Renal cortex interstitium (tissue), 11 donors: ENCODE results near the gene BEST2. TPM values are rescaled to one million over a fixed set of nuclear protein-coding genes. Genes with fewer than 3 reads are reported as not detected.
A peak's percentile ranks its signal among the peaks of the same experiment; 100 is the strongest.

Source experiments
- DNase-seq, 11 donors: peaks; one replicate each; pipeline ENCODE4 v3.0.0-alpha.2; 2013; ENCODE audit warnings: low read depth in 9 of 11, low spot score in 4 of 11; ENCODE audit errors: extremely low read depth in 1 of 11
- polyA plus RNA-seq, 3 donors: library from polyadenylated mRNA; unstranded; fragments of 120-200 nt; gene quantifications; one replicate each; pipeline ENCODE4 v1.2.1, GENCODE V29; 2013; ENCODE audit not compliant: insufficient read length in 3 of 3

BEST2 gene
- polyA plus RNA-seq, 3 donors: 0.08 to 0.13 (median 0.09) TPM

DNA sequence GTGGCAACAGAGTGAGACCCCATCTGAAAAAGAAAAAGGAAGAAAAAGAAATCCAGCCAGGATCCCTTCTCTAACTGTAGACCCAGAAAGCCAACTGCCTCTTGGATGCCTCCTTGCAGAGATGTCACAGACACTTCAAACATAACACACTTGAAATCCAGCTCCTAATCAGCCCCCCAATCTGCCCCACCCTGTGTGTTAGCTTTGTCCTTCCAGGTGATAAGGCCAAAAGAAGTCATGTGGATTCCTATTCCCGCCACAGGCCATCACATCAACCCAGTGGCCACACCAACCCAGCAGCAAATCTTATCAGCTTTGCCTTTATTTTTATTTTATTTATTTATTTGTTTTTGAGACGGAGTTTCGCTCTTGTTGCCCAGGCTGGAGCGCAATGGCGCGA lies 8.1 kb downstream of the BEST2 start:
- no peak for DNase-seq

DNA sequence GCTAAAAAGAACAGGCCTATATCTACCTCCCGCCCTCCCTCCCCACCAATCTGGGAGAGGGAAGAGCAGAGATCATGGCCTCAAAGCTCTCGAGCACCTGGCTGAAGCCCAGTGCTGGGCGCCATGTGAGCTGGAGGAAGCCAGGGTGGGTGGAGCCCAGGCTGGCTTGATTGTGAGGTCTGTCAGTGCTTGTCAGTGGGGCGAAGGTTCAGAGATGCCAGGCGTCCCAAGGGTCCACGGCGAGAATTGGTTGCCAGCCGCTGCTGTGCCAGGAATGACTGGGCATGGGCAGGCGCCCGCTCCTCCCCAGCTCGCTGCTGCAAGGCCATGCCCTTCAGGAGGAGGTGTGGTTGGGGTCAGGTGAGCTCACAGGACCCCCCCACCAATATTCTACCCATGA lies 11.5 kb downstream of the BEST2 start:
- no peak for DNase-seq

DNA sequence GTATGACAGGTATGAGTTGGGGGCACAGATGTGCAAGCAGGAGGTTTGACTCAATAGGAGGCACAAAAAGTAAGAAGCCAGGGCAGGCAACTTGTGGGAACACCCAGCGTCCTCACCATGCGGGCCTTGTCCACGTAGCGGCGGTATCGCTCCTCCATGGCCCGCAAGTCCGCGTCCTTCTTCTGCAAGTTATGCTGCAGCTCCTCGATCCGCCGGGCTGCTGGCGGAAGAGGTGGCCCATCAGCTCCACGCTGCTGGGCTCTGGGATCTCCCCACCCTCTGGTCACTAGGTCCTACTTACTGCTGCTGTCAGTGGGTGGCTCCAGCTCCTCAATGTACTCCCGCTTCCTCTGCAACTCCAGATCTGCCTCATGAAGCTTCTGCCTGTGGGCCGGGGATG lies 13.1 kb downstream of the BEST2 start:
- DNase-seq: no peak

DNA sequence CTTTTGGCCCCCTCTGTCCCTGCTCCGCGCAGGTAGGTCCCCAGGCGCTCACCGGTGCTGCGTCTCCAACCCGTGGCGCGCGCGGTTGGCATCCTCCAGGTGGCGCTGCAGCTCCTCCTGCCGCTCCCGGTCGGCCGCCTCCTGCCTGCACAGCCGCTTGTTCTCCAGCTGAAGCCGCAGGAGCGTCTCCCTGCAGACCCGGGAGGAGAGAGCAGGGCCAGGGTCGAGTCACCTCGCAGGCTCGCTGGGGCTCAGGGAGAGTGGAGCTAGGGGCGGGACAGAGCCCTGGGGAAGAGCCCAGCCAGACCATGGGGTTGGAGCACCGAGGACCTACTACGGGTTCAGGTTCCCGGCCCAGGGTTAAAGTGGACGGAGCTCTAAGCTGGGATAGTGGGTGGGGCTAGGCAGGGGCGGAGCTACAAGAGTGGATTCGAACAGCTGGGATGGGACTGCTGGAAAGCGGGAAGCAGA lies 14.5 kb downstream of the BEST2 start:
- peak in 2 of 11 donors; percentile 72 to 79 for DNase-seq

DNA sequence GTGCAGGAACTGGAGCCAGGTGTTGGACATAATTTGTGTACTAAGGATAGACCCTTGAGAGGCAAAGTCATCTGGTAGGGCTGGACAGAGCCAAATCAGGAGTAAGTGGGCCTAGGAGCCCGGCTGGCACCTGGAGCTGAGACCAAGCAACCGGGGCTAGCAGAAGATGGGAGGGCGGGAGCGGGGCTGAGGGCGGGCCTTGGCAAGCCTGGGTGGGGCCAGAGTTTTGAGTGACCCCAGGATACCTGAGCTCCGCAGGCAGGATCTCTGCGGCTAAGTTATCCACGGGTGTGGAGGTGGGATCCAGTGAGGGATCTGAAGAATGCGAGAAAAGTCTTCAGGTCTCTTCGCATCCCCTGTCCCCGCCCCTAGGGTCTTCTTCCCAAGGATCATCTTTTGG lies 15.6 kb downstream of the BEST2 start:
- DNase-seq: no peak

DNA sequence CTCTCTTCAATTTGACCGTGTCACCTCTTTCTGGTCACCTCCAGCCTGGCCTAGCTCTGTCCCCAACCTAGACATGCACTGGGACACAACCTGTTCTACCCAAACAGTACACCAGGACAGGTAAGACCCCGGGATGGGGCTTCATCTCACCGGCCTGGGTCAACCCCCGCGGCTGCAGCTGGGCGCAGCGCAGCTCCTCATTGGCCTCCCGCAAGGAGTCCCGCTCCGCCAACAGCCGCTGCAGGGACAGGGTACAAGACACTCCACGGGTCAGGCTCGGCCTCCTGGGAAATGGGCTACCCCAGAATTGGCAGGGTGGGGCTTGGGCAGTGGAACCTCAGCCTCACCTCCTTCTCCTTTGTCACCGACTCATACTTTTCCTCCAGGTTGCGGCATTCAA lies 16.1 kb downstream of the BEST2 start:
- DNase-seq: no peak

DNA sequence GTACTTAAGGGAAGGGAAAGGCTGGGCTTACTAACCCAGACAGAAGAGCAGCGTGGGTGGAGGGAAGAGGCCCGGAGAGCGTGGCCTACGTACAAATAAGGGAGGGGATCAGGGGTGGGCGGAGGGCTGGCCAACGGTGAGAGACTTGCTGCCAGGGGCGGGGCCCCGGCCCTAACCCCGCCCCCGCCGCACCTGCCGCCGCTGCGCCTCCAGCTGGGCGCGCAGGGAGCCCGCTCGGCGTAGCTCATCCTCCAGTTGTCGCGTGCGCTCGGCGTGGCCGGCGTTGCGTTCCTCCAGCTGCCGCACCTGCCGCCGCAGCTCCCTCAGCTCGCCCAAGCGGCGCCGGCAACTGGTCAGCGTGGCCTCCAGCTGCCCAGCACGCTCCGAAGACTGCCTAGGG lies 18.1 kb downstream of the BEST2 start:
- no peak for DNase-seq

DNA sequence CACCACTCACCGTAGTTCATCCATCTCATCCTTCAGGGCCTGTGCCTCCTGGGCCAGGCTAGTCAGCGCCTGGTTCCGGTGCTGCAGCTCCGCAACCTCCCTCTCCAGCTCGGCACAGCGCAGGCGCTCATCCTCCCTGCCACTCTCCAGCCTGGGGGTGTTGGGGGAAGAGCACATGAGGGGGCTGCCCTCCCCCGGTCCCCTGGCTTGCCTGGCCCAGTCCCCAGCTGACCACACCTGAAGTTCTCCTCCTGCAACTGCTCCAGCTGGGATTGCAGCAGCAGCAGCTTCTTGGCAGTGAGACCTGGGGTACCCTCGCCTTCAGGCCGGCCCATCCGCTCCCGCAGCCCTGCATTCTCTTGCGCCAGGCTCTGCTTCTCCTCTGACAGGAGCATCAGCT lies 19.3 kb downstream of the BEST2 start:
- DNase-seq: no peak

DNA sequence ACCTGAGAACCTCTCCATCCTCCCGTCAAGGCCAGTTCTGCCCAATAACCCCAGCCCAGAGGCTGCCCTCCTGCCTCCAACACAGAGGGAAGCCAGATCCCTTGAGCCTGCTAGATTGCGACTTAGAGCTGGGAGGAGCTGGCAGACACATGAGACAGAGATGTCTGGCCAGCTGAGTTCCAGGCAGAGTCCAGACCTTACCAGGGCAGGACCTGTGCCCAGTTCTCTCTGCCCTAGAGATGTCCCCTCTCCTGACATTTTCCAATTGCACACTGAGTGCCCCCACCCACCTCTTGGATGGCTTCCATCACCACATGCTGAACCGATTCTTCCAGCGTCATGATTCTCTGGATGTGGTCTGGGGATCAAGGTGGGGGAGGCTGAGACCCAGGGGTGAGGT lies 20.7 kb downstream of the BEST2 start:
- DNase-seq: no peak

DNA sequence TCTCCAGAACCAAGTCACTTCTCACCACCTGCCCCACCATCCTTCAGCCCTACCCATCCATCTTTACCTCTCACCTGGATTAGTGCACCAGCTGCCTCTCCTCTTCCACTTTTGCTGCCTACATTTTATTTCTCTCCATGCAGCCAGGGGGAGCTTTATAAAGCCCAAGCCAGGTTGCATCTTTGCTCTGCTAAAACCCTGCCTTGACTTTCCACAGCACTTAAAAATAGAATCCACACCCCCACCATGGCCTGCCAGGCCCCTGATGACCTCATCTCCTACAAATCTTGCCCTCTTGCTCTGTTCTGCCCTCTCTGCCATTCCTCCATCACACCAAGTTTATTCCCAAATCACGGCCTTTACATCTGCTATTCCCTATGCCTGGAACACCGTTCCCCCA lies 22.0 kb downstream of the BEST2 start:
- DNase-seq: no peak

DNA sequence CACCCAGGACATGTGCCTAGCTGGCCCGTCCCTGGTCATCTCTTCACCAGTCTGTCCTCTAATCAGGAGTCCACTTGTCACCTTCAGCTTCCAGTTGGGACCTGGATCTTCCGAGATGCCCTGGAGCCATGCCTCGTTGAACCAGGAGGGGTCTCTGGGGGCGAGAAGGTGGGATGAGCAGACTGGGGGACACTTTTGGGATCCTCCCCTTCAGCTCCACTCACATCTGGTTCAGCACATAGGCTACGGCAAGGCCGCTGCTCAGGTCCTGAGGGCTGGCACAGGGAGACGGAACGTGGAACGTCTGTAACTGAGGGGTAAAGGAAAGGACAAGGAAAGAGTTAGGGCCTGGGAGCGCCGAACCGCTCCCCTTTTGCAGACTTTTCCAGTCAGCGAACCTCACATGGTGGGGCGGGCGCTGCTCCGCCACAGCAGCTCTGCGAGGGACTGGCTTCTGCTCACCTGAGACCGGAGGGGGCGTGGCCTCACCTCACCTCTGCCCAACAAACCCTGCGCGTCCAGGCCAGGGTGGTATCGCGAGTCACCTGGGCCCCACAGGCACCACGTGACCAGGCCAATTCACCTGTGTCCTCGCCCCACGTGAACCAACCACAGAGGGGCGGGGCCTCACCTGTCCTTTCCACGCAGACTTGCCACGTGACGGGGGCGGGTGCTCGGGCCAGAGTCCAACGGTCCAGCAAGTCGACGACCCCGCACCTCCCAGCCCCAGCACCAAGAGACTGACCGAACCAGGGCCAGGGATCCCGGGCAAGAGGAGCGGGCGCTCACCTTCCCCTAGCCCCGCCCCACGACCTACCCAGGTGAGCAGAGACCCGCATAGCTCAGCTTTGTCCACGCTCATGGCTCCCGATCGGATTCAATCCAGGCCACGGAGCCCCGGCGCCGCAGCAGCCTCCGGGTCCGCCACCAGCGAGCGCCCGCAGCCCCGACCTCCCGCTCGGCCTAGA lies 23.3 kb downstream of the BEST2 start, which contains the start of gene HOOK2:
Gene HOOK2, minus strand, starts transcription at position 965 of the 968 bp plus-strand sequence. Its CDS starts 103 bp downstream, at position 862.
- peak in 1 of 11 donors; percentile 84 for DNase-seq

DNA sequence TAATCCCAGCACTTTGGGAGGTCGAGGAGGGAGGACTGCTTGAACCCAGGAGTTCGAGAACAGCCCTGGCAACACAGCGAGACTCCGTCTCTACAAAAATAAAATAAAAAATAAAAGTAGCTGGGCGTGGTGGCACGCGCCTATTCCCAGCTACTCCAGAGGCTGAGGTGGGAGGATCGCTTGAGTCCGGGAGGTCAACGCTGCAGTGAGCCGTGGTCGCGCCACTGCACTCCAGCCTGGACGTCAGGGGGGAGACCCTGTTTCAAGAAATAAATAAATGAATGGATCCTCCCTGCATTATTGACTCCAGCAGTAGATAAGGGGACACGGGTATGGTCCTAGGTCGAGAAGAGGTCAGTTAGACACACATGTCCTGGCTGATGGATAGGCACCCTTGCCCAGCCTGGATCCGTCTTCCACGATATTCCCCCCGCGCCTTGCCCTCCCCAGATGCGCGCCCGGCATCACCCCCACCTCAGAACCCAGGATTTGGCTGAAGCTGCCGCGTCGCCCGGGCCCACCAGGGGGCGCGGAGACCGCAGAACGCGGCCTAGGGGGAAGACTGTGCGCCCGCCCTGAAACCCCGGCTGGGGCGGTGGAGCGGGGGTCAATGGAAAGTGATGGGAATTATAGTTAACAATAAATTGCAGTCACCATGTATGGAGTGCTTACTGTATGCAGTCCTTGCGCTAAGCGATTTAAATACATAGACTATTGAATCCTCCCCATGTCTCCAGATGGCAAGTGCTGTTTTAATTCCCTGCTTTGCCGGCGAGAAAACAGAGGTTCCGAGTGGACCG lies 25.8 kb downstream of the BEST2 start:
- DNase-seq: no peak

DNA sequence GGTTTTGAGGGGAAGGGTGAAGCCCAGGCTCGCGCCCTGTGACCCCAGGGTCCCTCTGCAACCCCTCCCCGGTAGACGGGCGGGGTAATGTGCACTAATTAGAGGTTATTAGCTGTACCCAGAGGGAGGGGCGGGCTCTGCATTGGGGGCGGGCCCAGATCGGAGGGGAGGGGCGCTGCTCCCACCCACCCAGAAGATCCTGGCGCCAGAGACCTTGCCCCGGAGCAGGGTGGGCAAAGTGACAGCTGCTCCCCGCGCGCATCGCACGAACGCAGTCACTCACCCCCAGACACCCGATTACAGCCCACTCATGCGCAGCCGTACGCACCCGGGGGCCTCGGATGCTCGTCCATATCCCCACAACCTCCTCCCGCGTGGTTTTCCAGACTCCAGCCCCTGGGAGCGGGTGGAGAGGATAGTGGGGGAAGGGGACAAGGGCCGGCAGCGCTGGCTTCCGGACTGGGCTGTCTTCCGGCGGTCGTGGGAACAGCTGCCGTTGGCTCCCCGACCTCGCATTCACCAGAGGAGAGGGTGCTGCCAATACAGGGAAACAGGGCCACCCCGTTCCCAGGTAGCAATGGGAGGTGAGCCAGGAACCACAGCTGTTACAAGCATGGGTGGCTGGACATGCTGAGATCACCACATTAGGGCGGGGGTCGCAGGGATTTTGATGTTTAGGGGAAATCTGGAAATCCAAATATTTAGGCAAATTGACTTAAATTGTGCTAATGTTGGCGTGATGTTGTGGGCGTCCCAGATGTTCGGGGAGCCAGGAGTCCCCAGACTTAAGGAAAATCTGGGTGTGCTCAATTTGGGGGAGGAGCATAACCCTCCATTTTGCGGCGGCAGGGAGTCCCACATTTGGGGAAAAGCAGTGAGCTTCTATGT lies 26.7 kb downstream of the BEST2 start:
- DNase-seq: no peak

DNA sequence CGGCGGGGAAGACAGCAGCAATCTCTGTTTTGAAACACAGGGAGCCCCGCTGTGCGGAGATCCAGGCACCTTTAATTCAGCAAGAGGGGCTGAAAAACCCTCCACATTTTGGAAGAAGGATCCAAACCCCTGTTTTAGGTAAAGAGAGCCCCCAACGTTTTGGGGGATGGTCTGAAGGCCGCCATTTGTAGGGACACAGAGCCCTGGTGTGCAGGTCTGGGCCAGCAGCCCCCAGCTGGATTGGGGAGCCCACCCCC lies 27.2 kb downstream of the BEST2 start:
- DNase-seq: no peak

DNA sequence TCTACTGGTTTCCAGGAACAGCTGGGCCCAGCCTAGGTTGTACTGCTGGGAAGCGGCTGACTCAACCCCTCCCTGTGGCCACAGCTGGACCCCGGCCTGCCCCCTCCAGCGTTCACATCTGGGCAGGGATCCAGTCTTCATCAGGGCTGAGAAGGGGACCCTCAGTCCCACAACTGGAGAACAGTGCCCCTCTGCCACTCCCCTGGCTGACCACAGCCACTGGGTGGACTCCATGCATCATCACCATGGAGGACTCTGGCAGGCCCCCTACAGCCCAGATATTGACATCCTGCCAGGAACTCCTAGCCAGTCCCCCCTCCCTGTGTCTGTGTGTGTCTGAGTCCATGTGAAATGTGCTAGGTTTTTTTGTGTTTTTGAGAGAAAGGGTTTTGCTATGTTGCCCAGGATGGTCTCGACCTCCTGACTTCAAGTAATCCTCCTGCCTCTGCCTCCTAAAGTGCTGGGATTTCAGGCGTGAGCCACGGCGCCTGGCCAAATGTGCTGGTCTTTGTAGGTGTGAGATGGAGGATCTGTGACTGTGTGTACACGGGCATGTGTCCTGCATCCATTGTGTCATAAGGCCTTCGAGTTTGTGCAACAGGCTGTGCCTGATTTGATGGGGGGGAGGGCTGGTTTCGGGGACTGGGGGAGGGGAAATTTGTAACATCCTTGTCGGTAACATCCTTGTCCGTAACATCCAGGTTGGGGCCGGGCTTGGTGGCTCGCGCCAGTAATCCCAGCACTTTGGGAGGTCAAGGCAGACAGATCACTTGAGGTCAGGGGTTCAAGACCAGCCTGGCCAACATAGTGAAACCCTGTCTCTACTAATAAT lies 27.8 kb downstream of the BEST2 start:
- DNase-seq: no peak

DNA sequence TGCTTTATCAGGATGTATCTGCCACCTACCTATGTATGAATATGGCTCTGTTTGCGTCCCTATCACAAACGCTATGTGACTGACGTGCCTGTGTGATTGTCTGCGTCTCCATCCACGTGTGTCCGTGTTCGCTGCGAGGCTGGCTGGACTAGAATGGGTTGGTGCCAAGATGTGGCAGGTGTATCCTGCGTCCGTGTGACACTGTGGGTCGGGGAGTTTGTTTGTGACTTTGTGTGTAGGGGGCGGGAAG lies 30.5 kb downstream of the BEST2 start:
- DNase-seq: no peak

DNA sequence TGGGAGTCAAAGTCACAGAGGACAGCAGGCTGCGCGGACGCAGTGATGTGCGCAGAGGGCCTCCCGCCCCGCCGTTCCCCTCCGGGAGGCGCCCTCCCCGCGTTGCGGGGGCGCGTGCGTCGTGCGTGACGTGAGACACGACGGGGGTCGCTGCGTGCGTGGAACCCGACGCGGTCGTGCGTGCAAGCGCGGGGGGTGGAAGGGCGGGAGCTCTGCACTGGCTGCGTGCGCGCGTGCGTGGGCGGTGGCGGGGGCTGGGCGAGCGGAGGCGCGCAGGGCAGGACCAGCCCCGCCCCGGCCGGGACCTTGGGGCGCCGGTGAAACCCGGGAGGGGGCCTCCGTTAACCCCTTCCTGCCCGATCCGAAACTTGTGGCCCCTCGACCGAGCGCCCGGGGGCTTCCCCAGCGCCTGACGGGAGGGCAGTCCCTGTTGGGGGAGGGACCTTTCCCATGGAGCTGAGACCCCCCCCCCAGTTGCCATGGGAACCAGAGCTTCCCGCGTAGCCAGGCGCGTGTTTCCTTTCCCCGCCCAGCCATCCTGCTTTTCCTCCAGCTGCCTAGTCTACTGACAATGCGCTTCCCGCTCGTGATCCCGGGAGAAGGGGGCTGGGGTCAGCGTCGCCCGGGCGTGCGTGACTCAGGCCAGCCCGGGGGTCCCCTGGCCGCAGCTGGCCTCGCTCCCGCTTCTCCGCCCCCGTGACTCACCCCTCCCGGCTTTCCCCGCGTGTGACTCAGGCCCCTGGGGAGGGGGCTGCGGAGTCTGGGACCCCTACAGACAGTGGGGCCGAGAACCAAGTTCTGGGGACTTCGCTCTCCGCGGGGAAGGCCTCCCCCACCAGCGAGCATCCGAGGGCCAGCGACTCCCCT lies 31.1 kb downstream of the BEST2 start:
- peak in 1 of 11 donors; percentile 81 for DNase-seq
